Astrocyte (in vitro differentiated cells and primary cell): ENCODE data around the gene SMIM10L1. TPM values are rescaled to one million over a fixed set of nuclear protein-coding genes. Genes with fewer than 3 reads are reported as not detected.

Source experiments
- DNase-seq: peaks from one replicate; pipeline ENCODE4 v3.0.0-alpha.2; 2010; ENCODE audit warnings: low read depth
- FAIRE-seq: peaks from 2 replicates; lab custom pipeline; 2011; peaks lifted over from hg19 to GRCh38; lab: Jason Lieb, UNC
- H2AFZ ChIP-seq: 2 replicates; pipeline ENCODE4 v1.6.0; 2012; ENCODE audit warnings: low read depth, low read length, inconsistent platforms
- H3K27ac ChIP-seq: 2 replicates; pipeline ENCODE4 v1.5.1; 2011; ENCODE audit warnings: low read depth, low read length, inconsistent platforms
- H3K27me3 ChIP-seq: 2 replicates; pipeline ENCODE4 v1.6.0; 2011; ENCODE audit warnings: low read length, inconsistent platforms; ENCODE audit not compliant: insufficient read depth
- H3K36me3 ChIP-seq: 2 replicates; pipeline ENCODE4 v1.5.1; 2011; ENCODE audit warnings: low read length, inconsistent platforms; ENCODE audit not compliant: insufficient read depth
- H3K4me1 ChIP-seq: 2 replicates; pipeline ENCODE4 v1.5.1; 2011; ENCODE audit warnings: low read length, inconsistent platforms; ENCODE audit not compliant: insufficient read depth
- H3K4me2 ChIP-seq: 2 replicates; pipeline ENCODE4 v1.6.0; 2012; ENCODE audit warnings: low read length, inconsistent platforms
- H3K4me3 ChIP-seq: 2 replicates; pipeline ENCODE4 v1.5.1; 2011; ENCODE audit warnings: low read depth, mild to moderate bottlenecking, low read length, inconsistent platforms; ENCODE audit not compliant: insufficient read depth
- H3K79me2 ChIP-seq: 2 replicates; pipeline ENCODE4 v1.6.0; 2012; ENCODE audit warnings: mild to moderate bottlenecking, low read length, inconsistent platforms; ENCODE audit not compliant: insufficient read depth
- H3K9ac ChIP-seq: 2 replicates; pipeline ENCODE4 v1.6.0; 2012; ENCODE audit warnings: mild to moderate bottlenecking, low read length, inconsistent platforms
- H3K9me3 ChIP-seq: 2 replicates; pipeline ENCODE4 v1.5.1; 2012; ENCODE audit warnings: low read depth, mild to moderate bottlenecking, low read length, inconsistent platforms; ENCODE audit not compliant: insufficient read depth
- H4K20me1 ChIP-seq: 2 replicates; pipeline ENCODE4 v1.6.0; 2012; ENCODE audit warnings: low read length, inconsistent platforms; ENCODE audit not compliant: insufficient read depth
- H3K27ac Mint-ChIP-seq: one replicate; pipeline ENCODE4 v1.8.0; 2021; ENCODE audit warnings: mild to moderate bottlenecking, mixed read lengths; ENCODE audit not compliant: unreplicated experiment
- H3K27me3 Mint-ChIP-seq: one replicate; pipeline ENCODE4 v1.8.0; 2021; ENCODE audit warnings: low read depth, mixed read lengths; ENCODE audit not compliant: unreplicated experiment
- H3K36me3 Mint-ChIP-seq: one replicate; pipeline ENCODE4 v1.8.0; 2021; ENCODE audit warnings: low read depth, mixed read lengths; ENCODE audit not compliant: unreplicated experiment
- H3K4me1 Mint-ChIP-seq: one replicate; pipeline ENCODE4 v1.8.0; 2021; ENCODE audit warnings: low read depth, mixed read lengths; ENCODE audit not compliant: unreplicated experiment
- H3K4me3 Mint-ChIP-seq: one replicate; pipeline ENCODE4 v1.8.0; 2021; ENCODE audit warnings: mild to moderate bottlenecking, moderate library complexity, mixed read lengths; ENCODE audit not compliant: unreplicated experiment
- H3K9me3 Mint-ChIP-seq: one replicate; pipeline ENCODE4 v1.8.0; 2021; ENCODE audit warnings: mild to moderate bottlenecking, mixed read lengths; ENCODE audit not compliant: unreplicated experiment
- EZH2 ChIP-seq: IDR thresholded peaks from 2 replicates; pipeline ENCODE4 v1.6.1; 2012; ENCODE audit warnings: mild to moderate bottlenecking, low read length, inconsistent platforms; ENCODE audit not compliant: insufficient read depth
- total RNA-seq: library from RNA; stranded (reverse); gene quantifications from 2 replicates; pipeline ENCODE4 v1.2.1, GENCODE V29; 2021
- TF ChIP-seq, protein P1 (sequence below): IDR thresholded peaks from 2 replicates; pipeline ENCODE4 v1.5.1; 2011; ENCODE audit warnings: low read depth, mild to moderate bottlenecking, inconsistent platforms, low read length, moderate library complexity; ENCODE audit not compliant: insufficient read depth

SMIM10L1 gene
- total RNA-seq, 1 donor from 2014 or later, result 16.3 TPM

DNA sequence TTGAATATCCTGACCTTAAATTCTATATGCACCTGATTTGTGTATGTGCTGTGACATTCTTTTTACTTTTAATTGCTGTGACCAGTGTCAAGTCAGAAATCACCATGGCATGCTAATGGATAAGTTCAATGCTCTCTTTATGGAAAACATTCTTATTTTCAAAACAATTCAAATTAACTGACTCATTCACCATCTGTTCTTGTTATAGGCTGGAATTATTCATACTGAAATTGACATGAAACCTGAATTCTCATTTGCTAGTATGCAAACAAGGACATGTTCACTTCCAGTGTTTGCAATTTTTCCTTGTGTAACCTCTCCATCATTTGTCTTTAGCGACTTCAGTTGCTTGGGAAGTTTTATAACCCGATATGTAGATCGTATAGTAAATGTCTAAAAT, 36.7 kb upstream of the SMIM10L1 start, which contains the start of gene TAS2R30:
Gene TAS2R30 (minus strand): TSS at position 340 of the 400 bp plus-strand sequence. CDS start 400 bp downstream, outside the sequence.
- Histone ChIP-seq H3K36me3 (no peaks in the 10 kb centered on the region), H3K9me3 (no peaks in the 10 kb centered on the region), H2AFZ (no peak within 1 kb of the TSS), H4K20me1 (peaks cover 36% of the 10 kb centered on the region), H3K27ac (no peak within 1 kb of the TSS), H3K9ac (no peak within 1 kb of the TSS), H3K79me2 (peaks cover 93% of the 10 kb centered on the region), H3K4me3 (no peak within 1 kb of the TSS), H3K4me1 (no peaks in the 10 kb centered on the region), H3K27me3 (no peaks in the 10 kb centered on the region), H3K4me2 (no peak within 1 kb of the TSS)
- Mint-ChIP-seq H3K4me3 (no peak within 1 kb of the TSS), H3K27me3 (no peaks in the 10 kb centered on the region), H3K9me3 (no peaks in the 10 kb centered on the region), H3K4me1 (peaks cover 2% of the 10 kb centered on the region), H3K27ac (no peak within 1 kb of the TSS), H3K36me3 (peaks cover 8% of the 10 kb centered on the region)
- no peak for DNase-seq
- no peak for FAIRE-seq
- no peak for TF ChIP-seq EZH2
- TF ChIP-seq, protein P1, sequence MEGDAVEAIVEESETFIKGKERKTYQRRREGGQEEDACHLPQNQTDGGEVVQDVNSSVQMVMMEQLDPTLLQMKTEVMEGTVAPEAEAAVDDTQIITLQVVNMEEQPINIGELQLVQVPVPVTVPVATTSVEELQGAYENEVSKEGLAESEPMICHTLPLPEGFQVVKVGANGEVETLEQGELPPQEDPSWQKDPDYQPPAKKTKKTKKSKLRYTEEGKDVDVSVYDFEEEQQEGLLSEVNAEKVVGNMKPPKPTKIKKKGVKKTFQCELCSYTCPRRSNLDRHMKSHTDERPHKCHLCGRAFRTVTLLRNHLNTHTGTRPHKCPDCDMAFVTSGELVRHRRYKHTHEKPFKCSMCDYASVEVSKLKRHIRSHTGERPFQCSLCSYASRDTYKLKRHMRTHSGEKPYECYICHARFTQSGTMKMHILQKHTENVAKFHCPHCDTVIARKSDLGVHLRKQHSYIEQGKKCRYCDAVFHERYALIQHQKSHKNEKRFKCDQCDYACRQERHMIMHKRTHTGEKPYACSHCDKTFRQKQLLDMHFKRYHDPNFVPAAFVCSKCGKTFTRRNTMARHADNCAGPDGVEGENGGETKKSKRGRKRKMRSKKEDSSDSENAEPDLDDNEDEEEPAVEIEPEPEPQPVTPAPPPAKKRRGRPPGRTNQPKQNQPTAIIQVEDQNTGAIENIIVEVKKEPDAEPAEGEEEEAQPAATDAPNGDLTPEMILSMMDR, result no peak

DNA sequence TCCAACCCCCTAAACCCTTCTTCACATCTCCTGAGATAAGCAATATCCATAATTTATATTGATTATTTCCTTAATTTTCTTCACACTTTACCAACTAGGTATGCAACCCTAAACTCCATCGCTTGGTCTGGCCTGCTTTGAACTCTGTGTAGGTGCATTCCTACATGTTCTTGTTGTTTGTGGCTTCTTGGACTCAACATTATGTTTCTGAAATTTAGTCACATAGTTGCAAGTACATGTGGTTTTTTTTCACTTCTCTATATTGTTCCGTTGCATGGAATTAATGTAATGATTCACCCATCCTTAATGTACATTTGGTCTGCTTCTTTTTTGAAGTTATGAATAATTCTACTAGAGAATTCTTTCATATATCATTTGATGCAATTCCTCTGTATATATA, 34.9 kb upstream of the SMIM10L1 start:
- Mint-ChIP-seq H3K27ac (no peak overlapping the region), H3K36me3 (peaks cover 5% of the 10 kb centered on the region), H3K27me3 (no peaks in the 10 kb centered on the region), H3K9me3 (no peaks in the 10 kb centered on the region), H3K4me1 (peaks cover 2% of the 10 kb centered on the region), H3K4me3 (no peak overlapping the region)
- TF ChIP-seq, protein P1, result no peak
- no peak for TF ChIP-seq EZH2
- Histone ChIP-seq H3K27me3 (no peaks in the 10 kb centered on the region), H2AFZ (no peak overlapping the region), H3K4me1 (no peaks in the 10 kb centered on the region), H3K36me3 (no peaks in the 10 kb centered on the region), H4K20me1 (peaks cover 32% of the 10 kb centered on the region), H3K27ac (no peak overlapping the region), H3K9ac (no peak overlapping the region), H3K79me2 (peaks cover 90% of the 10 kb centered on the region), H3K4me2 (no peak overlapping the region), H3K9me3 (no peaks in the 10 kb centered on the region), H3K4me3 (no peak overlapping the region)
- DNase-seq (no peak), FAIRE-seq (no peak)

DNA sequence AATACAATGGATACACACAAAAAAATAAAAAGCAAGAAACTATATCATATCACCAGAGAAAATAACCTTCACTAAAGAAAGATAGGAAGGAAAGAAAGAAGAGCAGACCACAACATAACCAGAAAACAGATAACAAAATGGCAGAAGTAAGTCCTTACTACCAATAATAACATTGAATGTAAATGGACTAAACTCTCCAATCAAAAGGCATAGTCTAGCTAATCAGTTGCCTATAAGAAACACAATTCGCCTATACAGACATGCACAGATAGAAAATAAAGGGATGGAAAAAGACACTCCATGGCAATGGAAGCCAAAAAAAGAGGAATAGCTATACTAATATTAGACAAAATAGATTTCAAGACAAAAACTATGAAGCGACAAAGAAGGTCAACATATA, 27.6 kb upstream of the SMIM10L1 start:
- H3K9me3 ChIP-seq, result no peaks in the 10 kb centered on the region
- Mint-ChIP-seq H3K36me3 (no peaks in the 10 kb centered on the region), H3K4me3 (no peak overlapping the region), H3K9me3 (no peaks in the 10 kb centered on the region), H3K27me3 (no peaks in the 10 kb centered on the region), H3K4me1 (no peaks in the 10 kb centered on the region), H3K27ac (no peak overlapping the region)
- FAIRE-seq, result no peak
- DNase-seq, result no peak
- H3K36me3 ChIP-seq, result no peaks in the 10 kb centered on the region
- peaks cover 50% of the 10 kb centered on the region for H4K20me1 ChIP-seq
- TF ChIP-seq, protein P1, result no peak
- no peak for TF ChIP-seq EZH2
- H3K79me2 ChIP-seq, result peaks cover 86% of the 10 kb centered on the region
- H3K27me3 ChIP-seq, result no peaks in the 10 kb centered on the region
- no peak overlapping the region for H3K4me2 ChIP-seq
- no peak overlapping the region for H3K9ac ChIP-seq
- H3K4me1 ChIP-seq, result no peaks in the 10 kb centered on the region
- H3K4me3 ChIP-seq, result no peak overlapping the region
- no peak overlapping the region for H2AFZ ChIP-seq
- H3K27ac ChIP-seq, result no peak overlapping the region
